Effector memory CD4-positive, alpha-beta T cell (primary cell): ENCODE results near the gene ADORA1.

Experiments
- DNase-seq, 3 donors: peaks; one replicate each; pipeline ENCODE4 v3.0.0-alpha.2; 2020
- H3K27ac ChIP-seq: 2 replicates; pipeline ENCODE4 v1.7.0; 2013; ENCODE audit warnings: mild to moderate bottlenecking, low read length, moderate library complexity; ENCODE audit not compliant: insufficient read depth, poor library complexity, severe bottlenecking
- H3K27me3 ChIP-seq: replicated peaks from 2 replicates; pipeline ENCODE4 v1.7.0; 2013; ENCODE audit warnings: mild to moderate bottlenecking, low read length; ENCODE audit not compliant: insufficient read depth, control insufficient read depth, poor library complexity, severe bottlenecking
- H3K36me3 ChIP-seq: 2 replicates; pipeline ENCODE4 v1.7.0; 2013; ENCODE audit warnings: mild to moderate bottlenecking, low read length, moderate library complexity; ENCODE audit not compliant: control insufficient read depth, insufficient read depth
- H3K4me1 ChIP-seq: 2 replicates; pipeline ENCODE4 v1.7.0; 2013; ENCODE audit warnings: low read length, mild to moderate bottlenecking; ENCODE audit not compliant: control insufficient read depth, insufficient read depth, poor library complexity, severe bottlenecking
- H3K4me3 ChIP-seq: 2 replicates; pipeline ENCODE4 v1.7.0; 2013; ENCODE audit warnings: low read length, low read depth, mild to moderate bottlenecking; ENCODE audit not compliant: insufficient read depth, poor library complexity, severe bottlenecking
- H3K9me3 ChIP-seq: 2 replicates; pipeline ENCODE4 v1.7.0; 2013; ENCODE audit warnings: mild to moderate bottlenecking, low read length, moderate library complexity; ENCODE audit not compliant: control insufficient read depth

The ADORA1 gene

DNA sequence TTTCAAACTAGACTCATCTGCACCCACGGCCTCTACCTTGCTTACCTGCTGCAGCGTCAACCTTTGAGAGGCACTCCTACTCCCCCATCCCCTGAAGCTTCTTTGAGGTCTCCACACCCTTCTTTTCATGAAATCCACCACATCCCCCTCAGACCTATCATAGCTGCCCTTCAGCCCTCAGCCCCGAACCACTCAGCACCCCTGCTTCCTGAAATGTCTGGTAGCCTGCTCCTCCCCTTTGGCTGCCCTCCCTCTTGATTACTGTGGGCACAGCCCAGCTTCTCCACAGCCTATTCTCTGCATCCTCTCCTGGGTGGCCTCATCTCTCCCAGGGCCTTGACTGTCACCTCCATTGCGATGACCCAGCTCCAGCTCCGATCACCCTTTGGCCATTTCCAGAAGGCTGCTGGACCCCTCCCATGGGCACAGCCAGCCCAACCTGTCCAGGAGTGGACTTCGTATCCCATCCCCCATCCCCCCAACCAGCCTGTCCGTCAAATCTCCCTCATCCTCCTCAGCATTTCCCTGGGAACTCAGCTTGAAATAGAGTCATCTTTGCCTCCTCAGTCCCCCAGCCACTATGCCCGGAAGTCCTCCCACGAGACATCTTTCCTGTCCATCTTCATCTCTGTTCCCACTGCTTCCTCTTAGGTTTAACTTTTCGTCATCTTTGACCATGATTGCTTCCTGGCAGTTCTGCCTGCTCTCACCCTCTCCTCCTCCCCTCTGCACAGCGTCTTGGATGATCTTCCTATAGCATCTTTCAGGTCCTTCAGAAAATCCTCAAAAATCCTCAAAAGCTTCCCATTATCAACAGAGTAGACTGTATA is 6.1 kb upstream of the ADORA1 start:
- Histone ChIP-seq H3K27me3 (peaks cover 4% of the 10 kb centered on the region), H3K27ac (no peak overlapping the region), H3K4me1 (no peaks in the 10 kb centered on the region), H3K36me3 (no peaks in the 10 kb centered on the region), H3K9me3 (no peaks in the 10 kb centered on the region), H3K4me3 (no peak overlapping the region)
- DNase-seq = no peak

GRCh38 chr1:203122159-203122558 is 5.4 kb upstream of the ADORA1 start:
- Histone ChIP-seq H3K4me1 (no peaks in the 10 kb centered on the region), H3K36me3 (no peaks in the 10 kb centered on the region), H3K27me3 (peaks cover 10% of the 10 kb centered on the region), H3K4me3 (no peak overlapping the region), H3K27ac (no peak overlapping the region), H3K9me3 (no peaks in the 10 kb centered on the region)
- no peak for DNase-seq

DNA sequence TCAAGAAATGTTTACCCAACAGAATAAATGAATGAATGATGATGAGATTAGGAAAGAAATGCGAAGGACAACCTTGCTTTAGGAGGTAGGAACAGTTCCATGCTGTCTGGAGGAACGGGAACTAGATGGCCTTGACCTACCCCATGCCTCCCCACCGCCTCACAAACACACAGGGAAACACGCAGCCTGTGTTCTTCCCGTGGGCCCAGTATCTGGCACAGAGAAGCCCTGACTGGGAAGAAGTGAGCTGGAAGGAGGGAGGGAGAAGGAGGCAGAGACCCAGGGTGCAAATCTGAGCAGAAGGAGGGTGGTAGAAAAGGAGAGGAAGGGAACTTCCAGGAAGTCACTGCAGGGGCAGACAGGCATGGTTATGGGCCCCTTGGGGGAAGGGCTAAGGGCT is 3.5 kb upstream of the ADORA1 start:
- Histone ChIP-seq H3K27ac (no peak overlapping the region), H3K36me3 (no peaks in the 10 kb centered on the region), H3K4me1 (peaks cover 5% of the 10 kb centered on the region), H3K27me3 (peaks cover 11% of the 10 kb centered on the region), H3K4me3 (no peak overlapping the region), H3K9me3 (no peaks in the 10 kb centered on the region)
- no peak for DNase-seq

DNA sequence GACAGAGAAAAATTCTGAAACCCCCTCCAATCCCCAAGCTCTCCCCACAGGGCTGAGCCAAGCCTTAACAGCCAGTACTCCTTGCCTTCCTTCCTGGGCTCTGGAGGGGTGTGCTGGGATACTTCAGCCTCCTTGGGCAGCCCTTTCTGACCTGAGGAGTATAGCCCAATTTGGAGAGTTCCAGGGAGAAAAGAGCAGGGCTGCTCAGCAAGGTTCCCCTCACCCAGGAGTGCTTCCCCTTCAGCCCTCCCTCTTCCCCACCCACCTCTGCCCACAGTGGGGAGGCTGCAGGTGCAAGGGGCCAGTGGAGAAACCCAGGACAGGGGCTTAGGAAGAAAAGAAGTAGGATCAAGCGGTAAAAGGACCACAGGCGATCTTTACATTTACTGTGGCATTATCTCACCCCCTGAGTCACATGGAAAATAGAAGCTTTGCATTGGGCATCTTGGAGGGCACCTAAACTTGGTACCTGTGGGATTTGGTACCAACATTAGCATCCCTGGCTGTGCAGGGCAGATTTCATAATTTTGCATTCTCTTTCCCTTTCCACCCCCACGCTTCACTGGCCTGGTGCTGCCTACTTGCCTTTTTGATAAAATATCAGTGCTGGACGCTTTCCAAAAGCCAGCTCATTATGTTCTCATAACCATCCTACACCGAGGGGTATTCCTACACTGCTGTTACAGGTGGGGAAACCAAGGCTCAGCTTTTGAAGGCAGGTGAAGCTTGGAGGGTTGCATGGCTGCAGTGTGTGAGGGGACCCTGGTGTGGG is 2.8 kb upstream of the ADORA1 start:
- peaks cover 5% of the 10 kb centered on the region for H3K4me1 ChIP-seq
- H3K27ac ChIP-seq = no peak overlapping the region
- peaks cover 11% of the 10 kb centered on the region for H3K27me3 ChIP-seq
- H3K36me3 ChIP-seq = no peaks in the 10 kb centered on the region
- H3K9me3 ChIP-seq = no peaks in the 10 kb centered on the region
- no peak overlapping the region for H3K4me3 ChIP-seq
- no peak for DNase-seq

DNA sequence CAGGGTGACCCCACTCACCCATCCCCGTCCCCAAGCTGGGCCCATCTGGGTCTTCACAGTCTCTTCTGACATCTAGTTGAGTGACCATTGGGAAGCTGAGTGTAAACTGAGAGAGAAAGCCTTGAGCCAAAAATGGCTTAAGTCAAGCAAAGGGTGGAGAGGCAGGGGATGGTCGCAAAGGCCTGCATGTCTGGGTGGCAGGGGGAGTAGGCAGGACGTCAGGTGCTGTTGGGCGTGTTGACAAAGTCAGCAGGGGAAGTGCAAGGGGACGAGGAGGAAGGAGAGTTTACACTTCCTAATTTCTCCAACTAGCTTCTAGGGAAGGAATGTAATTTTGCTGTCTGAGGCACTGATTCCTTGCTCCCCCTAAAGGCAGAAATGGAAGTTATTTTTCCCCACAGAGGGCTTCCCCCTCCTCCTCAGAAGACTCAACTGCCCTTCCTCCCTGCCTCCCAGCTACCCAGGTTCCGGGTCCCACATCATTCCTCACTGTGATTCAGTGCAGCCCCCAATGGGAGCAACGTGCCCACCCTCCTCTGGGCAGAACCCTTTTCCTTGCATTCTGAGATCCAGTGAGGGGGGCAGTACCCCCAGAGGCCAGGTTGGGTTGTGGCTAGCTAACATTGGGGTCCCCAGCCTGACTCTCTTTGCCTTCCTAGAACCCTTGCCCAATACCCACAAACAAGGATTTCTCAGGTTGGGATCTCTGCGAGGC is 1.2 kb upstream of the ADORA1 start:
- Histone ChIP-seq H3K36me3 (no peaks in the 10 kb centered on the region), H3K27ac (no peak overlapping the region), H3K4me1 (peaks cover 5% of the 10 kb centered on the region), H3K9me3 (no peaks in the 10 kb centered on the region), H3K4me3 (no peak overlapping the region), H3K27me3 (peaks cover 11% of the 10 kb centered on the region)
- DNase-seq = no peak

GRCh38 chr1:203126866-203127665 is 460 bp upstream of the ADORA1 start:
- H3K4me3 ChIP-seq = no peak overlapping the region
- H3K36me3 ChIP-seq = no peaks in the 10 kb centered on the region
- H3K27ac ChIP-seq = no peak overlapping the region
- H3K9me3 ChIP-seq = no peaks in the 10 kb centered on the region
- peaks cover 5% of the 10 kb centered on the region for H3K4me1 ChIP-seq
- no peak for DNase-seq
- H3K27me3 ChIP-seq = peaks cover 11% of the 10 kb centered on the region

GRCh38 chr1:203128431-203128715 is 847 bp downstream of the ADORA1 start:
- Histone ChIP-seq H3K4me3 (no peak overlapping the region), H3K4me1 (peaks cover 5% of the 10 kb centered on the region), H3K27me3 (peaks cover 11% of the 10 kb centered on the region), H3K36me3 (no peaks in the 10 kb centered on the region), H3K27ac (no peak overlapping the region), H3K9me3 (no peaks in the 10 kb centered on the region)
- no peak for DNase-seq

DNA sequence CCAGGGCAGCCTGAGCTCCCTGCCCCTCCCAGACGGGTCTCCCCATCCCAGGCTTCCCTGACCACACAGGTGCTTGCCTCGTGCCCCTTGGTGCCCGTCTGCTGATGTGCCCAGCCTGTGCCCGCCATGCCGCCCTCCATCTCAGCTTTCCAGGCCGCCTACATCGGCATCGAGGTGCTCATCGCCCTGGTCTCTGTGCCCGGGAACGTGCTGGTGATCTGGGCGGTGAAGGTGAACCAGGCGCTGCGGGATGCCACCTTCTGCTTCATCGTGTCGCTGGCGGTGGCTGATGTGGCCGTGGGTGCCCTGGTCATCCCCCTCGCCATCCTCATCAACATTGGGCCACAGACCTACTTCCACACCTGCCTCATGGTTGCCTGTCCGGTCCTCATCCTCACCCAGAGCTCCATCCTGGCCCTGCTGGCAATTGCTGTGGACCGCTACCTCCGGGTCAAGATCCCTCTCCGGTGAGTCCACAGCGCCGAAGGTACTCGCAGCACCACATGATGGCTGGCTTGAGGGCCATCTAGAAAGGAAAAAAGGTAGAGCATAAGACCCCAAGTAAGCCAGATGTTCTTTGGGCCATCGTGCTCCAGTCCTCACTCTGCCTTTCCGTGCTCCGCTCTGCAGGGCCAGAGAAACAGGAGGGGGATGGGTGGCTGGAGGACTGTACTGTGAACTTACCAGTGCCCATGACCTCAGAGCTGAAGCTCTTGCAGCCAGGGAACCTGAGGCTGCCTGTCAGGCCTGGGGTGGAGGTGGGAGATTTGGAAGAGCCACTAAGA is 1.4 kb downstream of the ADORA1 start:
- no peak for DNase-seq
- Histone ChIP-seq H3K27me3 (peaks cover 11% of the 10 kb centered on the region), H3K4me3 (no peak overlapping the region), H3K9me3 (no peaks in the 10 kb centered on the region), H3K4me1 (peaks cover 5% of the 10 kb centered on the region), H3K27ac (no peak overlapping the region), H3K36me3 (no peaks in the 10 kb centered on the region)

DNA sequence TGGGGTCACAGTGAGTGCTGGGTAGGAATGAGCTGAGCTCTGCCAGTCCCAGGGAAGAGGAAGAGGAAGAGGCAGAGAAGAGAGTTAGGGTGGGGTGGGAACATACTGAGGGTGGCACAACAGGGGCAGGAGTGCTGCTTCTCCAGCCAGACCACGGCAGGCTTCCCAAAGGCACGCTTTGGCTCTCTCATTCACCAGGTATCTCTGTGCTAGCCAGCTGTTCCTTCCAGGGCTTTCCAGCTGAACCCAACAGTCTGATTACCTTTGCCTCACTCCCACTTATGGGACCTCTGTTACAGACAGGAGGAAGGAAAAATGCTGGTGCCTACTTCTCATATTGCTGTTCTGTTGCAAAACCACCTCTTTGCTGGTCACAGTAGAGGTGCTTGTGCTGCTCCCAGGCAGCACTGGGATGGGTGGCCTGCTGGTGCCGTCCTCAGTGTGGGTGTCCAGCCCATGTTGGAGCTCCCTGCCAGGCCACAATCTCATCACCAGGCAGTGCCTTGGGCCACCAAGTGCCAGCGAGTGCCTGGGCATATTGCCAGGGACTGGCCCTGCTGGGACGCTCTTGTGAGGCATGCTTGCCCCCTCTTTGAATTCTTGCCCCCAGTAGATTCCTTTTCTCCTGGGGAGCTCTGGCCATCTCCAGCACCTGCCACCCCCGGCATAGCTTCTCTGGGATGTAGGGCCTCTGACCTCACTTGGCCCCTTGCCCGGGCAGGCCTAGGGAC is 2.1 kb downstream of the ADORA1 start:
- Histone ChIP-seq H3K4me3 (no peak overlapping the region), H3K9me3 (no peaks in the 10 kb centered on the region), H3K27me3 (peaks cover 11% of the 10 kb centered on the region), H3K4me1 (peaks cover 5% of the 10 kb centered on the region), H3K36me3 (no peaks in the 10 kb centered on the region), H3K27ac (no peak overlapping the region)
- no peak for DNase-seq
